ENCODE measurements around the gene BMAL2. TPM values are rescaled to one million over a fixed set of nuclear protein-coding genes. Genes with fewer than 3 reads are reported as not detected.
A peak's percentile ranks its signal among the peaks of the same experiment; 100 is the strongest.

Gene BMAL2
- total RNA-seq, 1 experiment from 2014 or later, result 43.9 TPM

GRCh38 chr12:27324530-27324929 is 8.1 kb upstream of the BMAL2 start:
- in situ Hi-C loops (cut with HindIII; ENCODE audit: low pct_unique_long_range_greater_than_20kb, low sequenced_read_pairs), result no loop called here
- no TSS peak for BruUV-seq (replicated peaks)
- DNase-seq (ENCODE audit: low read depth, low spot score) (no peak), ATAC-seq (no peak)
- ChIA-PET CTCF (no interaction called here), POLR2A (no interaction called here)
- H3K36me3 ChIP-seq (ENCODE audit: control insufficient read depth, insufficient read depth, low read length), result peaks cover 13% of the 10 kb centered on the region
- intact Hi-C loops (cut with micrococcal nuclease; ENCODE audit: unreplicated experiment), result no loop called here
- H3K9me3 ChIP-seq (ENCODE audit: control insufficient read depth, insufficient read depth, low read depth, low read length), result no peaks in the 10 kb centered on the region
- no peaks in the 10 kb centered on the region for H3K4me1 ChIP-seq (ENCODE audit: control insufficient read depth, insufficient read depth, low read length)
- no peak overlapping the region for H3K27ac ChIP-seq (ENCODE audit: low read length)
- H3K27me3 ChIP-seq (ENCODE audit: control insufficient read depth, insufficient read depth, low read length), result no peaks in the 10 kb centered on the region
- no peak overlapping the region for H3K4me3 ChIP-seq (ENCODE audit: low read depth in 2 of 2, low read length in 2 of 2)
- TF ChIP-seq CTCF (IDR thresholded peaks at IDR 0.05) (no peak), TCF7L2 (IDR thresholded peaks at IDR 0.05; ENCODE audit: low read depth, low read length) (no peak), POLR2AphosphoS5 (IDR thresholded peaks at IDR 0.05; ENCODE audit: low read depth, low read length) (no peak)

DNA sequence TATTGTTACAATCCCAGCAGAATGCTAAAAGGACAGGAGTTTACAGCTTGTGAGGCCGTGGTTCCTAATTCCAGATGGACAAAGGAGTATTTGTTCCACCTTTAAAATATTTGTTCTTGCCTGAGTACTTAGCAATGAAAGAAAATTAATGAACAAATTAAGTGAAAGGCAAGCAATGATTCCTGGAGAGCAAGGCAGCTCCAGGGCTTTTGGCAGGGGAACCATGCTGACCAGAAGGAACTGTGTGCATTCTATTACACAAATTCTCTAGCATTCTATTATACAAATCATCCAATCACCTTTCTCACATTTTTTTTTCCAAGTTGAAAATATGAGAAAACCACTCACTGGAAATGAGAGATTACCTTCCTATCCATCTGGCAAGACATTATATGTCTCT is 1.8 kb upstream of the BMAL2 start:
- BruUV-seq (replicated peaks), result no TSS peak
- DNase-seq (ENCODE audit: low read depth, low spot score), result no peak
- H3K36me3 ChIP-seq (ENCODE audit: control insufficient read depth, insufficient read depth, low read length), result no peaks in the 10 kb centered on the region
- peak overlapping the region; percentile 75 for H3K27ac ChIP-seq (ENCODE audit: low read length)
- no peaks in the 10 kb centered on the region for H3K27me3 ChIP-seq (ENCODE audit: control insufficient read depth, insufficient read depth, low read length)
- CTCF ChIA-PET, result interaction anchor here (0.6 kb wide), 1 partner anchor 1212 kb away, joined by 3 read pairs; no protein-coding TSS in a partner anchor
- in situ Hi-C loops (cut with HindIII; ENCODE audit: low pct_unique_long_range_greater_than_20kb, low sequenced_read_pairs), result no loop called here
- ATAC-seq, result no peak
- intact Hi-C loops (cut with micrococcal nuclease; ENCODE audit: unreplicated experiment), result loop anchor here (10.0 kb wide), 2 partner anchors 54 to 374 kb away; no protein-coding TSS in a partner anchor
- H3K4me1 ChIP-seq (ENCODE audit: control insufficient read depth, insufficient read depth, low read length), result peaks cover 39% of the 10 kb centered on the region
- H3K9me3 ChIP-seq (ENCODE audit: control insufficient read depth, insufficient read depth, low read depth, low read length), result no peaks in the 10 kb centered on the region
- H3K4me3 ChIP-seq (ENCODE audit: low read depth in 2 of 2, low read length in 2 of 2), result no peak overlapping the region
- POLR2A ChIA-PET, result interaction anchor here (0.6 kb wide), 1 partner anchor 25 kb away, joined by 4 read pairs; no protein-coding TSS in a partner anchor
- TF ChIP-seq TCF7L2 (IDR thresholded peaks at IDR 0.05; ENCODE audit: low read depth, low read length), result no peak
- TF ChIP-seq SIN3A (IDR thresholded peaks at IDR 0.05; ENCODE audit: borderline replicate concordance, insufficient read depth, low read depth, low read length), result no peak
- no peak; the same call in 1 of the 2 replicates for TF ChIP-seq POLR2AphosphoS5 (IDR thresholded peaks at IDR 0.05; ENCODE audit: low read depth, low read length)
- no peak for TF ChIP-seq CTCF (IDR thresholded peaks at IDR 0.05)
- no peak for TF ChIP-seq REST (IDR thresholded peaks at IDR 0.05; ENCODE audit: insufficient read depth in 1 of 2, low read depth in 2 of 2, low read length in 1 of 2)
